Esophagus squamous epithelium (tissue), 4 donors: ENCODE data around the gene MVB12B.

Source experiments
- CTCF ChIP-seq, 6 experiments: fragments of 450-650 bp in 4 of 6; fragments of 200-600 bp in 2 of 6; sonication (generic) in 2 of 6; IDR thresholded peaks; one replicate each; pipeline ENCODE4 v1.5.1; 2016 to 2019; ENCODE audit warnings: antibody characterized with exemption in 6 of 6, mild to moderate bottlenecking in 4 of 6, moderate library complexity in 4 of 6
- POLR2A ChIP-seq, 4 donors: fragments of 450-650 bp; IDR thresholded peaks; one replicate each; pipeline ENCODE4 v1.6.1; 2017; ENCODE audit warnings: antibody characterized with exemption in 4 of 4, mild to moderate bottlenecking in 4 of 4, moderate library complexity in 3 of 4

GRCh38 chr9:126326228-126327005 is at the start of gene MVB12B:
- no peak for TF ChIP-seq CTCF (IDR thresholded peaks at IDR 0.05)
- no peak for TF ChIP-seq POLR2A (IDR thresholded peaks at IDR 0.05)
